GM15510 (cell line): ENCODE results near the gene CLIC4.

ENCODE experiments used
- POLR2A ChIP-seq: IDR thresholded peaks from 3 replicates; pipeline ENCODE4 v1.6.1; 2011; ENCODE audit warnings: borderline replicate concordance; ENCODE audit not compliant: insufficient read length; ENCODE audit errors: extremely low read depth

Gene CLIC4

GRCh38 chr1:24763671-24764070 is 18.4 kb downstream of the CLIC4 start:
- no peak for TF ChIP-seq POLR2A

GRCh38 chr1:24764439-24764838 is 19.2 kb downstream of the CLIC4 start:
- TF ChIP-seq POLR2A, result no peak

- no peak for TF ChIP-seq POLR2A
Measured at GRCh38 chr1:24764848-24765247, 19.6 kb downstream of the CLIC4 start.

GRCh38 chr1:24765308-24765988 is 20.2 kb downstream of the CLIC4 start:
- TF ChIP-seq POLR2A, result no peak

- no peak for TF ChIP-seq POLR2A
Measured at GRCh38 chr1:24767351-24767750, 22.1 kb downstream of the CLIC4 start.

GRCh38 chr1:24768873-24769605 is 23.8 kb downstream of the CLIC4 start:
- no peak for TF ChIP-seq POLR2A

- no peak for TF ChIP-seq POLR2A
Measured at GRCh38 chr1:24769656-24770651, 24.7 kb downstream of the CLIC4 start.

- TF ChIP-seq POLR2A, result no peak
Measured at GRCh38 chr1:24770881-24771280, 25.6 kb downstream of the CLIC4 start.

- TF ChIP-seq POLR2A, result no peak
Measured at GRCh38 chr1:24771574-24771973, 26.3 kb downstream of the CLIC4 start.

GRCh38 chr1:24773618-24774017 is 28.4 kb downstream of the CLIC4 start:
- TF ChIP-seq POLR2A, result no peak

- TF ChIP-seq POLR2A, result no peak
Measured at GRCh38 chr1:24775348-24775747, 30.1 kb downstream of the CLIC4 start.

- TF ChIP-seq POLR2A, result no peak
Measured at GRCh38 chr1:24775916-24776315, 30.7 kb downstream of the CLIC4 start.

GRCh38 chr1:24776821-24777220 is 31.6 kb downstream of the CLIC4 start:
- no peak for TF ChIP-seq POLR2A

- no peak for TF ChIP-seq POLR2A
Measured at GRCh38 chr1:24778141-24778540, 32.9 kb downstream of the CLIC4 start.
